ENCODE measurements around the gene MAN2A2.
"Not testable (repeated sequence)": the region's sequence is repeated elsewhere in the genome, so short reads cannot be mapped to it uniquely, and the experiment has no call there.

MAN2A2 gene

DNA sequence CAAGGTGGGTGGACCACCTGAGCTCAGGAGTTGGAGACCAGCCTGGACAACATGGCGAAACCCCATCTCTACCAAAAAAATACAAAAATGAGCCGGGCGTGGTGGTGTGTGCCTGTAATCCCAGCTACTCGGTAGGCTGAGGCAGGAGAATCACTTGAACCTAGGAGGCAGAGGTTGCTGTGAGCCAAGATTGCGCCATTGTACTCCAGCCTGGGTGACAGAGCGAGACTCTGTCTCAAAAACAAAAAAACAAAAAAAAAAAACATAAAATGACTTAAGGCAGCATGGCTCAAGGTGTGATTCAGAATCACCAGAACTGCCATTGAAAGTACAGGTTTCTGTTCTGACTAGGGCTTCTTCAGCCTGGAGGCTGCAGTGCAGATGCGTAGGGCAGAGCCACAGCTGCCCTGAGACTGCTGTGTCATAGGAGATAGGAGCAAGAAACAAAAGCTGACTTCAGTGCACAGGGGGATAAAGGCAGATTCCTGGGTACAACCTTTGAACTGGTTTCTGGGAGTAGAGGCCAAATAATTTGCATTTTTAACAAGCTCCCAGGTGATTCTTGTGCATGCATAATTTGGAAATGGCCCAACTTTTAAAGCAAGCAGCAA, 19.7 kb downstream of the MAN2A2 start:
- DNase-seq = not testable (repeated sequence)

DNA sequence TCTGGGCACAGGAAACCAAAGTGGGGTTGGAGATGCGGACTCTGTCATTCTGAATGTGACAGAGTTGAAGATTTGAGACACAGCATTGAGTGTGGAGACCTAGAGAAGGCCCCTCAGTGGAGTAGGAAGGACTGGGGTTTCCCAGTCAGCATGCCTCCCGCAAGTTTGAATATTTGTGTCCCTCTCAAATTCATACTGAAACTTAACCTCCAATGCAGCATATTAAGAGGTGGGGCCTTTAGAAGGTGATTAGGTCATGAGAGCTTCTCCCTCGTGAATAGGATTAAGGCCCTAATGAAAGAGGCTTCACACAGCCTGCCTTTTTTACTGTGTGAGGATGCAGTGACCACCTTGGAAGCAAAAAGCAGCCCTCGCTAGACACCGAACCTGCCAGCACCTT, 21.3 kb downstream of the MAN2A2 start:
- no peak for DNase-seq

- not testable (repeated sequence) for DNase-seq
Measured at GRCh38 chr15:90926766-90927165, 23.7 kb downstream of the MAN2A2 start.

- not testable (repeated sequence) for DNase-seq
Measured at GRCh38 chr15:90928106-90928505, 25.0 kb downstream of the MAN2A2 start.

DNA sequence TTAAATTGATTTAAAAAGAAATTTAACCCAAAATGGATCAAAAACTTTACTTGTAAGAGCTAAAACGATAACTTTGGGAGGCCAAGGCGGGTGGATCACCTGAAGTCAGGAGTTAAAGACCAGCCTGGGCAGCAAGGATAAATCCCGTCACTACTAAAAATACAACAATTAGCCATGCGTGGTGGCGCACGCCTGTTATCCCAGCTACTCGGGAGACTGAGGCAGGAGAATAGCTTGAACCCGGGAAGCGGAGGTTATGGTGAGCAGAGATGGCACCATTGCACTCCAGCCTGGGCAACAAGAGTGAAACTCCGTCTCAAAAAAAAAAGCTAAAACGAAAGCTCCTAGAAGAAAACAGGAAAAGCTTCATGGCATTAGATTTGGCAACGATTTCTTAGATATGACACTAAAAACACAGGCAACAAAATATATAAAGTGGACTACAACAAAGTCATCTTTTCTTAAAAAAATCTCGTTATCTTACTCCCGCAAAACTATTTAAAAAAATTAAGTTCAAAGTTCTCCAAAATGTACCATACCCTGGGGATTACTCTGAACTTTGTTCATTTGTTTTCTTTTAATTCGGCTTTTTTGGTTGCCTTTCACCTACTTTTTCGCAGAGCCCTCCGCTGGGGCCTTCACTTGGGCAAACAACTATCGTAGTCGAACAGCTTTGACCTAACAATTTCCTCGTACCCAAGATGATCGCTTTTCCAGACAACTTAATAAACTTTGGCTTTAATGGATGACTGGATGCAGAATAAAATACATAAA, 26.3 kb downstream of the MAN2A2 start:
- DNase-seq = no peak

- DNase-seq = peak; percentile 23
Measured at GRCh38 chr15:90930861-90931574, 27.9 kb downstream of the MAN2A2 start.

- no peak for DNase-seq
Measured at GRCh38 chr15:90931575-90931827, 28.4 kb downstream of the MAN2A2 start.

- DNase-seq = peak; percentile 83
Measured at GRCh38 chr15:90931828-90932659, 28.9 kb downstream of the MAN2A2 start, which contains the start of gene HDDC3. Gene HDDC3, minus strand, starts transcription at chr15:90932549. Its CDS starts 9 bp downstream, at chr15:90932540.

DNA sequence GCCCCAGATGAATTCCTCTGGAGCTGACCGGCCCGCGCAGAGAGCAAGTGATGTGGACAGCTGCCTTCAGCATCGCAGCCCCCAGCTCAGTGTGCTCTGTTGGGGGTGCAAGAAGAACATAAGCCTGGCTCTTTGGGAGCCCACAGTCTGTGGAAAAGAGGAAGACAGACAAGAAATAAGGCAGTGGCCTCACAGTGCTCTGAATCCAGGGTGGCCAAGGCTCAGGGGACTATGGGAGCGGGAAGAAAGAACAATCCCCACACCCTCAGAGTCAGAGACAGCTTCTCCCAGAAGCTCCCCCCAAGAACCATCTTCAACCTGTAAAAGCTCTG, 29.5 kb downstream of the MAN2A2 start:
- no peak for DNase-seq

GRCh38 chr15:90933301-90933700, 30.2 kb downstream of the MAN2A2 start:
- DNase-seq = no peak

DNA sequence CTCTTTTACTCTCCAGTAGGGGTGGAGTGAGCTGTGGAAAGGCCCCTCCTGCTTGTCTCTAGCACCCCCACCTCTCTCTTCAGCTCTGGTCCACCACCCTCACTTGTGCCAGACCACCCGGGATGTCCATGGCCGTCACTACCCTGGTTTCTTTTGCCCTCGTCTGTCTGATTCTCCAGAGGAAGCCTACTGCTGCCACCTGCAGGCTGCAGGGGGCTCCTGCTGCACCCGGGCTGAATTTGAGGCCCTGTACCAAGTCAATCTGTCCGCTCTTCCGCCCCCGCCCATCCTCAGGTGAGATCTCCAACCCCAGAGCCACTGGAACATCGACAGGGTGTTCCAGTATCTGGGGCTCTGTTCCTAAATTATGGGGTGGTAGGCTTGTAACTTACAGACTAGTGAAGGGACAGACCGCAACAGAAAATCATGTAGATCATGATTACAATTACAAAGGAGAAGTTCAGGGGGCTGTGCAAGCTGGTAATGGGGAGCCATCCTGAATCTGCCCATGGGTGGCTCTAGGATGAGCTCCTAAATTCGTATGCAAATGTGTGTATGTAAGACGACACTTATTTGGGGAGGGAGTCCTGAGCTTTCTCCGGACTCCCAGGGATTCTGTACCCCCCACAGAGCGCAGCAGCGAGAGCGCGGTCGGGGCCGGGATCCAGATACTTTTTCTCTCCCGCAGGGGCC, 31.3 kb downstream of the MAN2A2 start:
- DNase-seq = peak; percentile 84

- peak; percentile 87 for DNase-seq
Measured at GRCh38 chr15:90934949-90935751, 32.0 kb downstream of the MAN2A2 start, which contains the start of gene UNC45A. Gene UNC45A, plus strand, starts transcription at chr15:90935285. Its CDS starts 40 bp downstream, at chr15:90935325.

DNA sequence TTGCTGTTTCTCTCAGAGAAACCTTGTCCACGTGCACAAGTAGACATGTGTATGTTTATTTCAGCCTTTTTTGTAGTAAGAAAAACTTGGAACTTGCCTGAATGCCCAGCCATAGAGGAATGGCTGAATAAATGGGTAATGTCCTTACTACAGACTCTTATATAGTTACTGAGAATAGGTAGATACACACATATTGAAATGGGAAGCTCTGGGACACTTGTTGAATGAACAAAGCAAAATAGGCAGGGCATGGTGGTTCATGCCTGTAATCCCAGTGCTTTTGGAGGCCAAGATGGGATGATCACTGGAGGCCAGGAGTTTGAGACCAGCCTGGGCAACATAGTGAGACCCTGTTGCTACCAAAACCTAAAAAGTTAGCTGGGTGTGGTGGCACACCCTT, 33.7 kb downstream of the MAN2A2 start:
- DNase-seq = no peak

DNA sequence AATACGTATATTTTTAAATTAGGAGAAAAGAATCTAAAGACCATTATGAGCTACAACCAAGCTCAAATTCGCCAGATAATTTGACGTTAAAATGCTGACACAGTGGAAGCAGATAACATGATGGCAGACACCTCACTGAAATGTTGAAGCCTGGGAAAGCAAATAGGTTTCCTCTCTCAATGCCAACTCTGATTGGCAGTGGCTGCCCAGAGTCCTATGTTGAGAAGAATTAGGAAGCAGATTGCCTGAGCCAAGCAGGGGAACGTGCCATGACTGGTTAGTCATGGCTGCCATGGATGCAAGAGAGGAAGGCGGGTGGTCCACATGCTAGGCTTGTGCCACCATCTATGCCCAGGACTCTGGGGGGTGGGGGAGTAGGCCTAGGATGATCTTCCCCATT, 35.2 kb downstream of the MAN2A2 start:
- no peak for DNase-seq

GRCh38 chr15:90939756-90940155, 36.7 kb downstream of the MAN2A2 start:
- no peak for DNase-seq

DNA sequence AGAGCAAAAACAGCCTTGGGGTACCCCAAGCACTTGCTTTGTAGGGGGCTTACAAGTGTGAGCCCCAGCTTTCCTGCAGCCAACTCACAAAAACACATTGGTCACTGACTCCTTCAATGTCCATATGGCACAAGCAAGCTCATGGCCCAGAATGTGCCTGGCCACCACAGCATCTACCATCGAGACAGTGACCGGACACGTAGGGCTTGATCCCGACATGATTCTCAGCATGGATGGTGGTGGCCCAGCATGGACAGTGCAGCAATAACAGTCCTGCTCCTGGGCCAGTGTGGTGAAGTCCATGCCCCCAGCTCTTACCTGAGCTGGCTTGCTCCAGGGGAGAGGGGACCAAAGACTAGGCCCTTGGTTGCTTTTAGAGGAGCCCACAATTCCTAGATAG, 37.9 kb downstream of the MAN2A2 start:
- no peak for DNase-seq

DNA sequence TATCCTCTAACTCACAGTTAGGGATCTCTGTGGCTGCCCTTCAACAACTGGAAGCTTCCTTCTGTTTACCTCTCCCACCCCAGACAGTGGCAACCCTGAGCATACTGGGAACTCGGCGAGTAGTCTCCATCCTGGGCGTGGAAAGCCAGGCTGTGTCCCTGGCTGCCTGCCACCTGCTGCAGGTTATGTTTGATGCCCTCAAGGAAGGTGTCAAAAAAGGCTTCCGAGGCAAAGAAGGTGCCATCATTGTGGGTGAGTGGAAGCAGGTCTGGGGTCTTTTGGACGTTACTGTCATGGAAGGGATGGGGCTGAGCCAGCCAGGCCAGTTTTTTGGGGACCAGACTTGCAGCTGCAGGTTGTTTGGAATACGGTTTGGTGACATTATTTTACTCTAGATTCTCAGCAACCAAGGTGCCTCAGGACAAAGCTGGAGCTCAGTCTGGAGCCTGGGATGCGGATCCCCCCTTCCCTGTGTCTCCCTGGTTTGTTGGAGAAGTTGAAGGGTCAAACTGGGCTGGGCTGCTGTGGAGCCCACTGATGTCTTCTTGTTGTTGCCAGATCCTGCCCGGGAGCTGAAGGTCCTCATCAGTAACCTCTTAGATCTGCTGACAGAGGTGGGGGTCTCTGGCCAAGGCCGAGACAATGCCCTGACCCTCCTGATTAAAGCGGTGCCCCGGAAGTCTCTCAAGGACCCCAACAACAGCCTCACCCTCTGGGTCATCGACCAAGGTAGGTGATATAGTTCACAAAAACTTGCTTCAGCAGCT, 39.4 kb downstream of the MAN2A2 start:
- DNase-seq = no peak

DNA sequence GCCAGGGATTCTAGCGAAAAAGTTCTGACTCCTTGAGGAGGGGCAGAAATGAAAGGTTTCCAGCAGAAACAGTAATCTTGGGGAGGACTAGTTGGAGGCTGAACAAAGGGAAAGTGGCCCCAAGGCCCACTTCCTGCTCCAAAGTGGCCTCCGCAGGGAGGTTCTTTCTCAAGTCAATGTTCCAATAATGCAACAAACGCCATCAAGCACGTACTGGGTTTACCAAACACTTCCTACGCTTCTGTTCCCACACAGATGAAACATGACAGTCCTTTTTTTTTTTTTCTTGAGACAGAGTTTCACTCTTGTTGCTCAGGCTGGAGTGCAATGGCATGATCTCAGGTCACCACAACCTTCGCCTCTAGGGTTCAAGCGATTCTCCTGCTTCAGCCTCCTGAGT, 42.0 kb downstream of the MAN2A2 start:
- no peak for DNase-seq

DNA sequence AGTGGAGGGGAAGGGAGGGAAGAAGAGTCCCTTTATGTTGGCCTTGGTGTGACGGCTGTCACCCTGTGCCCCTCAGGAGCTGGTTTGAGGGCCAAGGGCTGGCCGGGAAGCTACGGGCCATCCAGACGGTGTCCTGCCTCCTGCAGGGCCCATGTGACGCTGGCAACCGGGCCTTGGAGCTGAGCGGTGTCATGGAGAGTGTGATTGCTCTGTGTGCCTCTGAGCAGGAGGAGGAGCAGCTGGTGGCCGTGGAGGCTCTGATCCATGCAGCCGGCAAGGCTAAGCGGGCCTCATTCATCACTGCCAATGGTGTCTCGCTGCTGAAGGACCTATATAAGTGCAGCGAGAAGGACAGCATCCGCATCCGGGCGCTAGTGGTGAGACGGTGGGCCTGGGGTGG, 43.4 kb downstream of the MAN2A2 start:
- DNase-seq = no peak

DNA sequence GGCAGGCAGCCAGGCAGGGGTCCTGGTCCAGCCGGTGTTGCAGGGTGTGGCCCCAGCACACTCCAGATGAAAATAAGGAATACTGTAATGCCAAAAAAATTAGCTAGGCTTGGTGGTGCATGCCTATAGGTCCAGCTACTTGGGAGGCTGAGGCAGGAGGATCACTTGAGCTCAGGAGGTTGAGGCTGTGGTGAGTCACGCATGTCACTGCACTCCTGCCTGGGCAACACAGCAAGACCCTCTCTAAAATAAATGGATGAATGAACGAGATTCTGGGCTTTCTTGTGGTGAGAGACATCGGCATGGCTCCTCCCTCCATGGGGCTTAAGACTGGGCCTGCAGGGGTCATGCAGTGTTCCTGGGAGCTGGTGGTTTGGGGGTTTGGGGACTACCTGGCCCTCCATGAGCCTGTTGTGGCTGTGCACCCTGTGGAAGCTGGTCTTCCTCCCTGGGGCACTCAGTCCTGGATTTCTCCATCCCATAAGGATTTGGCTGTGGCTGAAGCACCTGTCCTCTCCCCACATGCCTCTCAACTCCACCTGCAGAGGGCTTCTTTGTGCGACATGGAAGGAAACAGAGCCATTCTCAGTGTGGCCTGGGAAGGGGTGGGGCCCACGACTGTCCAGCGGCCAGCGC, 44.0 kb downstream of the MAN2A2 start:
- DNase-seq = no peak

Measured in EL (cell line).